Ectodermal cell (in vitro differentiated cells): Measurements from ENCODE around the gene RABEP2.
A peak's percentile ranks its signal among the peaks of the same experiment; 100 is the strongest.
"Not testable (repeated sequence)": the region's sequence is repeated elsewhere in the genome, so short reads cannot be mapped to it uniquely, and the experiment has no call there.

Experiments
- H3K27ac ChIP-seq: 2 replicates; pipeline ENCODE4 v1.7.0; 2013; ENCODE audit warnings: mild to moderate bottlenecking, low read depth, low read length; ENCODE audit not compliant: insufficient read depth, poor library complexity, severe bottlenecking
- H3K27me3 ChIP-seq: 2 replicates; pipeline ENCODE4 v1.7.0; 2013; ENCODE audit warnings: mild to moderate bottlenecking, low read length; ENCODE audit not compliant: insufficient read depth, control insufficient read depth, poor library complexity, severe bottlenecking
- H3K36me3 ChIP-seq: one replicate; pipeline ENCODE4 v1.7.0; 2013; ENCODE audit warnings: low read length; ENCODE audit not compliant: control insufficient read depth, insufficient read depth
- H3K4me1 ChIP-seq: one replicate; pipeline ENCODE4 v1.7.0; 2013; ENCODE audit warnings: low read length; ENCODE audit not compliant: control insufficient read depth, insufficient read depth
- H3K4me3 ChIP-seq: 2 replicates; pipeline ENCODE4 v1.7.0; 2013; ENCODE audit warnings: low read depth, low read length, control low read depth; ENCODE audit not compliant: insufficient read depth
- H3K9me3 ChIP-seq: 2 replicates; pipeline ENCODE4 v1.7.0; 2013; ENCODE audit warnings: mild to moderate bottlenecking, low read length, moderate library complexity; ENCODE audit not compliant: control insufficient read depth
- WGBS, 2 experiments: methylation state at CpG; one replicate each; pipeline ENCODE4 v1.1.7; 2013; ENCODE audit warnings: missing lambda C conversion rate in 2 of 2; 5-methylcytosine and 5-hydroxymethylcytosine counted together

Gene RABEP2

GRCh38 chr16:28950648-28951409, 25.8 kb upstream of the RABEP2 start, which contains the start of gene NFATC2IP:
TSS of gene NFATC2IP (plus strand) at chr16:28950937. CDS start at chr16:28951012, 75 bp downstream.
- no peaks in the 10 kb centered on the region for H3K27me3 ChIP-seq
- H3K9me3 ChIP-seq = no peaks in the 10 kb centered on the region
- peaks cover 4% of the 10 kb centered on the region for H3K4me1 ChIP-seq
- H3K4me3 ChIP-seq = peak within 1 kb of the TSS; percentile 98
- H3K36me3 ChIP-seq = peaks cover 14% of the 10 kb centered on the region
- peak within 1 kb of the TSS; percentile 53 for H3K27ac ChIP-seq
- 1% methylated on average over 79 of the region's 79 CpGs for WGBS, 2 experiments

GRCh38 chr16:28946681-28947080, 21.6 kb upstream of the RABEP2 start:
- Histone ChIP-seq H3K4me1 (no peaks in the 10 kb centered on the region), H3K4me3 (no peak overlapping the region), H3K36me3 (no peaks in the 10 kb centered on the region), H3K27ac (no peak overlapping the region), H3K27me3 (no peaks in the 10 kb centered on the region), H3K9me3 (no peaks in the 10 kb centered on the region)
- 85 to 90% methylated on average over 4 of the region's 4 CpGs for WGBS, 2 experiments

- H3K4me1 ChIP-seq = no peaks in the 10 kb centered on the region
- no peak overlapping the region for H3K4me3 ChIP-seq
- H3K9me3 ChIP-seq = no peaks in the 10 kb centered on the region
- H3K27me3 ChIP-seq = no peaks in the 10 kb centered on the region
- no peaks in the 10 kb centered on the region for H3K36me3 ChIP-seq
- no peak overlapping the region for H3K27ac ChIP-seq
Observed at GRCh38 chr16:28943281-28943680, 18.2 kb upstream of the RABEP2 start.

- not testable (repeated sequence) for H3K27me3 ChIP-seq, H3K4me1 ChIP-seq, H3K4me3 ChIP-seq, H3K27ac ChIP-seq, H3K36me3 ChIP-seq, H3K9me3 ChIP-seq
- WGBS, 2 experiments = 90 to 91% methylated on average over 7 of the region's 7 CpGs
Observed at GRCh38 chr16:28939825-28940224, 14.8 kb upstream of the RABEP2 start.

GRCh38 chr16:28938721-28939120, 13.7 kb upstream of the RABEP2 start:
- no peak overlapping the region for H3K4me3 ChIP-seq
- no peaks in the 10 kb centered on the region for H3K4me1 ChIP-seq
- no peaks in the 10 kb centered on the region for H3K9me3 ChIP-seq
- 84 to 85% methylated on average over 7 of the region's 7 CpGs for WGBS, 2 experiments
- H3K27ac ChIP-seq = no peak overlapping the region
- no peaks in the 10 kb centered on the region for H3K36me3 ChIP-seq
- H3K27me3 ChIP-seq = no peaks in the 10 kb centered on the region

GRCh38 chr16:28937222-28937876, 12.3 kb upstream of the RABEP2 start:
- Histone ChIP-seq H3K27me3 (no peaks in the 10 kb centered on the region), H3K27ac (no peak overlapping the region), H3K36me3 (no peaks in the 10 kb centered on the region), H3K4me3 (no peak overlapping the region), H3K4me1 (no peaks in the 10 kb centered on the region), H3K9me3 (no peaks in the 10 kb centered on the region)
- WGBS, 2 experiments = 88 to 89% methylated on average over 14 of the region's 14 CpGs

GRCh38 chr16:28936784-28937155, 11.7 kb upstream of the RABEP2 start:
- WGBS, 2 experiments = 94 to 96% methylated on average over 26 of the region's 26 CpGs
- Histone ChIP-seq H3K9me3 (no peaks in the 10 kb centered on the region), H3K27me3 (no peaks in the 10 kb centered on the region), H3K4me3 (no peak overlapping the region), H3K27ac (no peak overlapping the region), H3K36me3 (no peaks in the 10 kb centered on the region), H3K4me1 (no peaks in the 10 kb centered on the region)

GRCh38 chr16:28935924-28936783, 11.1 kb upstream of the RABEP2 start:
- WGBS, 2 experiments = 84 to 88% methylated on average over 36 of the region's 36 CpGs
- Histone ChIP-seq H3K4me3 (no peak overlapping the region), H3K4me1 (no peaks in the 10 kb centered on the region), H3K27ac (no peak overlapping the region), H3K36me3 (no peaks in the 10 kb centered on the region), H3K27me3 (no peaks in the 10 kb centered on the region), H3K9me3 (no peaks in the 10 kb centered on the region)

GRCh38 chr16:28935346-28935745, 10.3 kb upstream of the RABEP2 start:
- Histone ChIP-seq H3K36me3 (no peaks in the 10 kb centered on the region), H3K9me3 (no peaks in the 10 kb centered on the region), H3K27ac (no peak overlapping the region), H3K27me3 (no peaks in the 10 kb centered on the region), H3K4me3 (no peak overlapping the region), H3K4me1 (peaks cover 4% of the 10 kb centered on the region)
- WGBS, 2 experiments = 91 to 94% methylated on average over 4 of the region's 4 CpGs

- 87 to 92% methylated on average over 8 of the region's 8 CpGs for WGBS, 2 experiments
- Histone ChIP-seq H3K27ac (no peak overlapping the region), H3K36me3 (no peaks in the 10 kb centered on the region), H3K4me1 (peaks cover 4% of the 10 kb centered on the region), H3K27me3 (no peaks in the 10 kb centered on the region), H3K9me3 (no peaks in the 10 kb centered on the region), H3K4me3 (no peak overlapping the region)
Observed at GRCh38 chr16:28933171-28933570, 8.1 kb upstream of the RABEP2 start.
